Measurements from ENCODE around the gene ATP1B3. TPM values are rescaled to one million over a fixed set of nuclear protein-coding genes. Genes with fewer than 3 reads are reported as not detected.

The ATP1B3 gene
- total and polyA plus RNA-seq, 10 of the 15 experiments (the other 5 are each of a cell fraction or from before 2014, with no cell fraction given): 41.4 to 200 (median 94.0) TPM

DNA sequence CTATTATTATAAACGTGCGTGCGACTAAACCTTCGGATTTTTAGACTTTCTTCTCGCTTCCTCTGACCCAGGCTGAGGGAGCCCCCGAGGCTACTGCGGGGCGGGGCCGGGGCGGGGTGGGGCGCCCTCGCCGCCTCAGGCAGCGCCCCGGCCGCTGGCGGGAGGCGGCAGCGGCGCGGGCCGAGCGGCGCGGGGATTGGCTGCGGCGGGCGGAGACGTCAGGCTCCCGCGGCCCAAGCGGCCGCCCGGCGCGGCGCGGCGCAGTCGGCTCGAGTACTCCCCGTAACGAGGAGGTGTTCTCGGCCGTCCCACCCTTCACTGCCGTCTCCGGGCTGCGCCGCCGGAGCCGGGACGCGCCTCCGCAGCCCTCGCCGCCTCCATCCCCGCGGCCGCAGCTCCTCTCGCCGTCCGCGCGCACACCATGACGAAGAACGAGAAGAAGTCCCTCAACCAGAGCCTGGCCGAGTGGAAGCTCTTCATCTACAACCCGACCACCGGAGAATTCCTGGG is at the start of gene ATP1B3 (continued):
- no peak for TF ChIP-seq YBX1 (IDR thresholded peaks at IDR 0.05)
- TF ChIP-seq, protein P1, sequence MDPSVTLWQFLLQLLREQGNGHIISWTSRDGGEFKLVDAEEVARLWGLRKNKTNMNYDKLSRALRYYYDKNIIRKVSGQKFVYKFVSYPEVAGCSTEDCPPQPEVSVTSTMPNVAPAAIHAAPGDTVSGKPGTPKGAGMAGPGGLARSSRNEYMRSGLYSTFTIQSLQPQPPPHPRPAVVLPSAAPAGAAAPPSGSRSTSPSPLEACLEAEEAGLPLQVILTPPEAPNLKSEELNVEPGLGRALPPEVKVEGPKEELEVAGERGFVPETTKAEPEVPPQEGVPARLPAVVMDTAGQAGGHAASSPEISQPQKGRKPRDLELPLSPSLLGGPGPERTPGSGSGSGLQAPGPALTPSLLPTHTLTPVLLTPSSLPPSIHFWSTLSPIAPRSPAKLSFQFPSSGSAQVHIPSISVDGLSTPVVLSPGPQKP (IDR thresholded peaks at IDR 0.05; ENCODE audit: low read depth, low read length): no peak
- no peak for TF ChIP-seq ZSCAN29 (IDR thresholded peaks at IDR 0.05)
- no peak for TF ChIP-seq NR2C2 (IDR thresholded peaks at IDR 0.05; ENCODE audit: borderline replicate concordance, control insufficient read depth, insufficient read length, low read depth)
- no peak for TF ChIP-seq RFX5 (IDR thresholded peaks at IDR 0.05; ENCODE audit: low read depth, low read length)

DNA sequence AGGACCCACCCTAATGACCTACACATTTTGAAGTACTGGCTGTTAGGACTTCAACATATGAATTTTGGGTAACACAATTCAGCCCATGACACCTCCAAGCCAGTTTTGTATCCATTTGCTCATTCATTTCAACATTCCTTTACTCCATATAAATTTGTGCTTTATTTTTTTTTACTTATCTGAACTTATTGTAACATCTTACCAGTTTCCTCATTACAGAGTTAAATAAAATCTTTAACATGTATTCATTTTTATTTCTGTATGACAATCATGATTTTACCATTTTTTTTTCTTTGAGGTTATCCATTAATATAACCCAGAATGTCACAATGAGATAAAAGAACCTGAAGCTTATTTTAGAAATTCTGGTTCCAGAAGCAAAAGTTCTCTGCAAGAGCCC is 48.0 kb upstream of the ATP1B3 start:
- no peaks in the 10 kb centered on the region for H3K79me2 ChIP-seq (ENCODE audit: control insufficient read depth, insufficient read depth, low read length)
- no peaks in the 10 kb centered on the region for H3K9me3 ChIP-seq (replicated peaks; ENCODE audit: control insufficient read depth, insufficient read depth, low read length)
- H2AFZ ChIP-seq (ENCODE audit: control insufficient read depth, low read depth, low read length): no peak overlapping the region
- no peaks in the 10 kb centered on the region for H3K36me3 ChIP-seq (ENCODE audit: control insufficient read depth in 2 of 2, insufficient read depth in 2 of 2, low read length in 1 of 2)
- no peak overlapping the region for H3K27ac ChIP-seq (ENCODE audit: control insufficient read depth, insufficient read depth)
- FAIRE-seq: no peak
- CTCF ChIA-PET: no interaction called here
- no peak for DNase-seq (ENCODE audit: low read depth, low spot score)
- SMC1A ChIA-PET (ENCODE audit: uncharacterized antibody, unreplicated experiment): no interaction called here
- H3K4me3 ChIP-seq: no peak overlapping the region
- intact Hi-C loops (cut with micrococcal nuclease; ENCODE audit: unreplicated experiment): no loop called here
- no peaks in the 10 kb centered on the region for H3K4me1 ChIP-seq (ENCODE audit: control insufficient read depth, insufficient read depth, low read length)
- H3K4me2 ChIP-seq (ENCODE audit: control insufficient read depth, insufficient read depth): no peak overlapping the region
- H4K20me1 ChIP-seq (ENCODE audit: control insufficient read depth, insufficient read depth): no peaks in the 10 kb centered on the region
- POLR2A ChIA-PET: no interaction called here
- H3K9ac ChIP-seq (ENCODE audit: control insufficient read depth, insufficient read depth, low read length): no peak overlapping the region
- no TSS peak for BruUV-seq (replicated peaks)
- H3K27me3 ChIP-seq (replicated peaks in 1 of 2; ENCODE audit: control insufficient read depth in 2 of 2, insufficient read depth in 2 of 2, low read length in 1 of 2): no peaks in the 10 kb centered on the region
- TF ChIP-seq EED (IDR thresholded peaks at IDR 0.05; ENCODE audit: low read depth): no peak
- no peak for TF ChIP-seq HCFC1 (IDR thresholded peaks at IDR 0.05; ENCODE audit: low read length)
- no peak for TF ChIP-seq STAT3 (IDR thresholded peaks at IDR 0.05; ENCODE audit: low read depth, low read length)
- TF ChIP-seq, protein P2, sequence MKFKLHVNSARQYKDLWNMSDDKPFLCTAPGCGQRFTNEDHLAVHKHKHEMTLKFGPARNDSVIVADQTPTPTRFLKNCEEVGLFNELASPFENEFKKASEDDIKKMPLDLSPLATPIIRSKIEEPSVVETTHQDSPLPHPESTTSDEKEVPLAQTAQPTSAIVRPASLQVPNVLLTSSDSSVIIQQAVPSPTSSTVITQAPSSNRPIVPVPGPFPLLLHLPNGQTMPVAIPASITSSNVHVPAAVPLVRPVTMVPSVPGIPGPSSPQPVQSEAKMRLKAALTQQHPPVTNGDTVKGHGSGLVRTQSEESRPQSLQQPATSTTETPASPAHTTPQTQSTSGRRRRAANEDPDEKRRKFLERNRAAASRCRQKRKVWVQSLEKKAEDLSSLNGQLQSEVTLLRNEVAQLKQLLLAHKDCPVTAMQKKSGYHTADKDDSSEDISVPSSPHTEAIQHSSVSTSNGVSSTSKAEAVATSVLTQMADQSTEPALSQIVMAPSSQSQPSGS (IDR thresholded peaks at IDR 0.05; ENCODE audit: low read length): no peak
- TF ChIP-seq SREBF1 (IDR thresholded peaks at IDR 0.05; ENCODE audit: low read length): no peak
- RAD21 ChIA-PET (ENCODE audit: unreplicated experiment): no interaction called here
- ATAC-seq: no peak
- in situ Hi-C loops (cut with MboI): no loop called here

Measured in GM12878 (cell line).